Measurements from ENCODE around the gene AAK1. TPM values are rescaled to one million over a fixed set of nuclear protein-coding genes. Genes with fewer than 3 reads are reported as not detected.

Gene AAK1
- total and polyA plus RNA-seq, 2 donors (not counting 3 experiments of a cell fraction or from before 2014, with no cell fraction given): 31.0 to 127 TPM

DNA sequence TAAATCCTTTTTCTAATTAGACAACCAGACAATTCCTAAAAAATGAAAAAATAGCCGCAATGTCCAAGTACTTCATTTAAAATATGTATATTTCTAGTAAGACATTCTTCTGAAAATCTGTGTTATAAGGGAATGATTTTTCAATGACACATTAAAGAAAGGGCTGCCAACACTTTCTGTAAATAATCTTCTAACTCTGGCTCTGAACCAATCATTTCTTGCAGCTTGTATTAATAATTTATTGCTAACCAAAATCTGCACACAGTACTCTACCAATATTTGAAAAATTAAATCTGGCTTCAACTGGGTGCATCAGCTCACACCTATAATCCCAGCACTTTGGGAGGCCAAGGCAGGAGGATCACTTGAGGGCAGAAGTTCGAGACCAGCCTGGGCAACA is 214.6 kb downstream of the AAK1 start:
- no peak overlapping the region for H3K27ac ChIP-seq (ENCODE audit: insufficient read depth, low read depth, low read length)
- dilution Hi-C loops (cut with MboI; ENCODE audit: extremely low pct_ligation_motif_present, low sequenced_read_pairs): no loop called here

More for the DNA sequence above, 214.6 kb downstream of the AAK1 start:
- H4K20me1 ChIP-seq (replicated peaks; ENCODE audit: control insufficient read depth, extremely low read depth, insufficient read depth, low read length): no peaks in the 10 kb centered on the region
- POLR2A ChIA-PET: interaction anchor here (1.3 kb wide), 1 partner anchor 8 kb away, joined by 3 read pairs; the partner anchor contains the start of gene NFU1
- no peaks in the 10 kb centered on the region for H3K9me1 ChIP-seq (replicated peaks; ENCODE audit: control insufficient read depth, extremely low read depth, insufficient read depth, low read length)
- no peaks in the 10 kb centered on the region for H3K79me2 ChIP-seq (ENCODE audit: control insufficient read depth, insufficient read depth, low read length)
- no peak overlapping the region for H3K4me2 ChIP-seq (ENCODE audit: insufficient read depth, low read length)
- no peak overlapping the region for H2AFZ ChIP-seq (ENCODE audit: low read depth, low read length)
- H3K27me3 ChIP-seq (ENCODE audit: control insufficient read depth in 2 of 2, insufficient read depth in 2 of 2, low read length in 2 of 2): no peaks in the 10 kb centered on the region
- FAIRE-seq: no peak
- BruUV-seq (replicated peaks): no TSS peak
- H3K9me3 ChIP-seq (replicated peaks; ENCODE audit: control insufficient read depth, insufficient read depth, low read length): no peaks in the 10 kb centered on the region
- CTCF ChIA-PET: interaction anchor here (1.0 to 1.2 kb wide), 2 partner anchors 38 to 388 kb away, joined by 3 read pairs; no protein-coding TSS in a partner anchor
- intact Hi-C loops (cut with micrococcal nuclease): no loop called here
- DNase-seq (ENCODE audit: low read depth, low spot score): no peak
- no peak overlapping the region for H3K4me3 ChIP-seq (replicated peaks in 1 of 3; ENCODE audit: insufficient read depth in 1 of 3, low read depth in 1 of 3, low read length in 3 of 3)
- no peaks in the 10 kb centered on the region for H3K4me1 ChIP-seq (ENCODE audit: control insufficient read depth, extremely low read depth, insufficient read depth, low read length)
- H3K36me3 ChIP-seq (ENCODE audit: control insufficient read depth in 2 of 2, extremely low read depth in 1 of 2, insufficient read depth in 2 of 2, low read length in 2 of 2): peaks cover 5 to 8% of the 10 kb centered on the region in 2 experiments
- no peak for TF ChIP-seq FOS (IDR thresholded peaks at IDR 0.05; ENCODE audit: borderline replicate concordance, insufficient read depth, low read length)
- TF ChIP-seq, protein P1, sequence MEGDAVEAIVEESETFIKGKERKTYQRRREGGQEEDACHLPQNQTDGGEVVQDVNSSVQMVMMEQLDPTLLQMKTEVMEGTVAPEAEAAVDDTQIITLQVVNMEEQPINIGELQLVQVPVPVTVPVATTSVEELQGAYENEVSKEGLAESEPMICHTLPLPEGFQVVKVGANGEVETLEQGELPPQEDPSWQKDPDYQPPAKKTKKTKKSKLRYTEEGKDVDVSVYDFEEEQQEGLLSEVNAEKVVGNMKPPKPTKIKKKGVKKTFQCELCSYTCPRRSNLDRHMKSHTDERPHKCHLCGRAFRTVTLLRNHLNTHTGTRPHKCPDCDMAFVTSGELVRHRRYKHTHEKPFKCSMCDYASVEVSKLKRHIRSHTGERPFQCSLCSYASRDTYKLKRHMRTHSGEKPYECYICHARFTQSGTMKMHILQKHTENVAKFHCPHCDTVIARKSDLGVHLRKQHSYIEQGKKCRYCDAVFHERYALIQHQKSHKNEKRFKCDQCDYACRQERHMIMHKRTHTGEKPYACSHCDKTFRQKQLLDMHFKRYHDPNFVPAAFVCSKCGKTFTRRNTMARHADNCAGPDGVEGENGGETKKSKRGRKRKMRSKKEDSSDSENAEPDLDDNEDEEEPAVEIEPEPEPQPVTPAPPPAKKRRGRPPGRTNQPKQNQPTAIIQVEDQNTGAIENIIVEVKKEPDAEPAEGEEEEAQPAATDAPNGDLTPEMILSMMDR (IDR thresholded peaks at IDR 0.05; ENCODE audit: extremely low read depth in 1 of 2, insufficient read depth in 1 of 2, low read depth in 1 of 2, low read length in 2 of 2): no peak
- no peak for TF ChIP-seq POLR2AphosphoS5 (IDR thresholded peaks at IDR 0.05; ENCODE audit: insufficient read depth, low read depth, low read length)
- no peak for TF ChIP-seq JUN (IDR thresholded peaks at IDR 0.05; ENCODE audit: borderline replicate concordance, insufficient read depth, insufficient read length, low read depth)
- TF ChIP-seq POLR2A (IDR thresholded peaks at IDR 0.05; ENCODE audit: low read depth, low read length): no peak
- no peak for TF ChIP-seq MYC (IDR thresholded peaks at IDR 0.05; ENCODE audit: low read depth, low read length)
- TF ChIP-seq EZH2 (IDR thresholded peaks at IDR 0.05; ENCODE audit: borderline replicate concordance, low read depth, low read length, severe bottlenecking): no peak
- TF ChIP-seq GATA2 (IDR thresholded peaks at IDR 0.05; ENCODE audit: insufficient read depth, insufficient read length, low read depth, low read length): no peak
- TF ChIP-seq, protein P2, sequence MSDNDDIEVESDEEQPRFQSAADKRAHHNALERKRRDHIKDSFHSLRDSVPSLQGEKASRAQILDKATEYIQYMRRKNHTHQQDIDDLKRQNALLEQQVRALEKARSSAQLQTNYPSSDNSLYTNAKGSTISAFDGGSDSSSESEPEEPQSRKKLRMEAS (IDR thresholded peaks at IDR 0.05; ENCODE audit: insufficient read depth, insufficient read length): no peak
- no peak overlapping the region for H3K9ac ChIP-seq (replicated peaks; ENCODE audit: extremely low read depth, insufficient read depth, low read length)

Data from endothelial cell of umbilical vein (primary cell).